Naive B cell (primary cell): Measurements from ENCODE around the gene COX5B. TPM values are rescaled to one million over a fixed set of nuclear protein-coding genes. Genes with fewer than 3 reads are reported as not detected.

ENCODE experiments used
- ATAC-seq, 2 donors: fragments of 150-1000 bp; cut with Tn5 transposase; 2 replicates each; pipeline ENCODE4 v1.10.0; 2021; ENCODE audit warnings: low read depth in 2 of 2, mild to moderate bottlenecking in 2 of 2, moderate library complexity in 2 of 2
- DNase-seq: peaks from one replicate; pipeline ENCODE4 v3.0.0; 2022
- H3K27ac Mint-ChIP-seq, 6 donors: one replicate each; pipeline ENCODE4 v1.8.0; 2020 to 2022; ENCODE audit warnings: mild to moderate bottlenecking in 6 of 6, mixed read lengths in 6 of 6, moderate library complexity in 5 of 6, inconsistent platforms in 2 of 6
- H3K27me3 Mint-ChIP-seq, 3 donors: one replicate each; pipeline ENCODE4 v1.8.0; 2021 to 2022; ENCODE audit warnings: mixed read lengths in 3 of 3, mild to moderate bottlenecking in 1 of 3
- H3K36me3 Mint-ChIP-seq, 2 donors: one replicate each; pipeline ENCODE4 v1.8.0; 2020 to 2022; ENCODE audit warnings: mixed read lengths in 2 of 2, inconsistent platforms in 1 of 2, mild to moderate bottlenecking in 1 of 2
- H3K4me1 Mint-ChIP-seq, 3 donors: one replicate each; pipeline ENCODE4 v1.8.0; 2020 to 2022; ENCODE audit warnings: mixed read lengths in 3 of 3, inconsistent platforms in 1 of 3, mild to moderate bottlenecking in 1 of 3, moderate library complexity in 1 of 3
- H3K4me3 Mint-ChIP-seq, 8 donors: one replicate each; pipeline ENCODE4 v1.8.0; 2020 to 2022; ENCODE audit warnings: mild to moderate bottlenecking in 8 of 8, mixed read lengths in 8 of 8, moderate library complexity in 8 of 8, inconsistent platforms in 2 of 8
- H3K9me3 Mint-ChIP-seq, 7 donors: one replicate each; pipeline ENCODE4 v1.8.0; 2020 to 2022; ENCODE audit warnings: mixed read lengths in 7 of 7, mild to moderate bottlenecking in 5 of 7, inconsistent platforms in 2 of 7, moderate library complexity in 1 of 7
- polyA plus RNA-seq, 6 donors: library from polyadenylated mRNA; unstranded; fragments of 300-500 nt; fragmentation: Illumina TruSeq; gene quantifications; one replicate each; pipeline ENCODE4 v1.2.3, GENCODE V29; 2021; ENCODE audit warnings: low read depth in 6 of 6

Gene COX5B
- polyA plus RNA-seq, 6 donors from 2014 or later: 280 to 362 (median 320) TPM

- Mint-ChIP-seq H3K4me1 (peaks cover 24 to 32% (median 28%) of the 10 kb centered on the region in 3 donors), H3K27me3 (no peaks in the 10 kb centered on the region), H3K9me3 (no peaks in the 10 kb centered on the region), H3K4me3 (no peak overlapping the region), H3K36me3 (peaks cover 0 to 6% of the 10 kb centered on the region in 2 donors), H3K27ac (peak overlapping the region in 1 of 6 donors; percentile 38)
- ATAC-seq: no peak
- no peak for DNase-seq
These were observed 12.3 kb downstream of the COX5B start for GRCh38 chr2:97657986-97658690.

- peaks cover 0 to 6% of the 10 kb centered on the region in 2 donors for H3K36me3 Mint-ChIP-seq
- H3K4me3 Mint-ChIP-seq: peak overlapping the region in 1 of 8 donors; percentile 22
- no peaks in the 10 kb centered on the region for H3K27me3 Mint-ChIP-seq
- ATAC-seq (no peak), DNase-seq (no peak)
- H3K4me1 Mint-ChIP-seq: peaks cover 21 to 35% (median 30%) of the 10 kb centered on the region in 3 donors
- H3K27ac Mint-ChIP-seq: no peak overlapping the region
- no peaks in the 10 kb centered on the region for H3K9me3 Mint-ChIP-seq
These were observed 12.9 kb downstream of the COX5B start for GRCh38 chr2:97658691-97659157.

GRCh38 chr2:97659256-97660043 is 13.6 kb downstream of the COX5B start:
- Mint-ChIP-seq H3K4me3 (peak overlapping the region in 2 of 8 donors; percentile 45 to 51), H3K27ac (peak overlapping the region in 3 of 6 donors; percentile 49 to 81 (median 58)), H3K9me3 (no peaks in the 10 kb centered on the region), H3K36me3 (peaks cover 0 to 6% of the 10 kb centered on the region in 2 donors), H3K4me1 (peaks cover 20 to 35% (median 30%) of the 10 kb centered on the region in 3 donors), H3K27me3 (no peaks in the 10 kb centered on the region)
- ATAC-seq (no peak), DNase-seq (no peak)

GRCh38 chr2:97660044-97660774 is 14.3 kb downstream of the COX5B start:
- no peaks in the 10 kb centered on the region for H3K9me3 Mint-ChIP-seq
- DNase-seq: no peak
- H3K4me1 Mint-ChIP-seq: peaks cover 20 to 42% (median 30%) of the 10 kb centered on the region in 3 donors
- no peaks in the 10 kb centered on the region for H3K27me3 Mint-ChIP-seq
- H3K4me3 Mint-ChIP-seq: peak overlapping the region in 1 of 8 donors; percentile 45
- ATAC-seq: no peak
- H3K27ac Mint-ChIP-seq: peak overlapping the region in 3 of 6 donors; percentile 12 to 85 (median 81)
- H3K36me3 Mint-ChIP-seq: peaks cover 0 to 6% of the 10 kb centered on the region in 2 donors

GRCh38 chr2:97660775-97661389 is 15.0 kb downstream of the COX5B start:
- no peaks in the 10 kb centered on the region for H3K9me3 Mint-ChIP-seq
- ATAC-seq (no peak), DNase-seq (no peak)
- peaks cover 20 to 43% (median 30%) of the 10 kb centered on the region in 3 donors for H3K4me1 Mint-ChIP-seq
- peaks cover 0 to 6% of the 10 kb centered on the region in 2 donors for H3K36me3 Mint-ChIP-seq
- peak overlapping the region in 3 of 8 donors; percentile 40 to 98 (median 50) for H3K4me3 Mint-ChIP-seq
- H3K27me3 Mint-ChIP-seq: no peaks in the 10 kb centered on the region
- H3K27ac Mint-ChIP-seq: peak overlapping the region in 2 of 6 donors; percentile 19 to 97

- peak overlapping the region; percentile 46 to 98 (median 93) for H3K4me3 Mint-ChIP-seq
- no peaks in the 10 kb centered on the region for H3K9me3 Mint-ChIP-seq
- H3K4me1 Mint-ChIP-seq: peaks cover 23 to 43% (median 30%) of the 10 kb centered on the region in 3 donors
- ATAC-seq (no peak), DNase-seq (no peak)
- peaks cover 0 to 6% of the 10 kb centered on the region in 2 donors for H3K36me3 Mint-ChIP-seq
- peak overlapping the region in 4 of 6 donors; percentile 4 to 97 (median 53) for H3K27ac Mint-ChIP-seq
- H3K27me3 Mint-ChIP-seq: no peaks in the 10 kb centered on the region
These were observed 16.1 kb downstream of the COX5B start for GRCh38 chr2:97661927-97662326.

- Mint-ChIP-seq H3K4me3 (peak overlapping the region; percentile 88 to 98 (median 94)), H3K27ac (peak overlapping the region; percentile 83 to 97 (median 94)), H3K36me3 (peaks cover 0 to 6% of the 10 kb centered on the region in 2 donors), H3K4me1 (peaks cover 24 to 43% (median 30%) of the 10 kb centered on the region in 3 donors), H3K9me3 (no peaks in the 10 kb centered on the region), H3K27me3 (no peaks in the 10 kb centered on the region)
- DNase-seq (no peak), ATAC-seq (no peak)
These were observed 16.6 kb downstream of the COX5B start for GRCh38 chr2:97662386-97662894.

- peak overlapping the region; percentile 83 to 97 (median 94) for H3K27ac Mint-ChIP-seq
- DNase-seq: peak; percentile 63
- H3K9me3 Mint-ChIP-seq: no peaks in the 10 kb centered on the region
- peaks cover 0 to 6% of the 10 kb centered on the region in 2 donors for H3K36me3 Mint-ChIP-seq
- H3K4me1 Mint-ChIP-seq: peaks cover 24 to 43% (median 30%) of the 10 kb centered on the region in 3 donors
- peak; percentile 44 to 50 for ATAC-seq
- no peaks in the 10 kb centered on the region for H3K27me3 Mint-ChIP-seq
- peak overlapping the region; percentile 88 to 98 (median 94) for H3K4me3 Mint-ChIP-seq
These were observed 17.2 kb downstream of the COX5B start for GRCh38 chr2:97662895-97663625.

GRCh38 chr2:97663626-97663961 is 17.7 kb downstream of the COX5B start:
- H3K27me3 Mint-ChIP-seq: no peaks in the 10 kb centered on the region
- H3K27ac Mint-ChIP-seq: peak overlapping the region in 3 of 6 donors; percentile 83 to 97 (median 95)
- H3K9me3 Mint-ChIP-seq: no peaks in the 10 kb centered on the region
- peaks cover 0 to under 1% of the 10 kb centered on the region in 2 donors for H3K36me3 Mint-ChIP-seq
- peak overlapping the region; percentile 88 to 98 (median 94) for H3K4me3 Mint-ChIP-seq
- peaks cover 24 to 43% (median 30%) of the 10 kb centered on the region in 3 donors for H3K4me1 Mint-ChIP-seq
- no peak for DNase-seq
- ATAC-seq: no peak

- peaks cover 24 to 43% (median 30%) of the 10 kb centered on the region in 3 donors for H3K4me1 Mint-ChIP-seq
- no peaks in the 10 kb centered on the region for H3K27me3 Mint-ChIP-seq
- peak within 1 kb of the TSS; percentile 97 to 99 (median 98) for H3K27ac Mint-ChIP-seq
- H3K36me3 Mint-ChIP-seq: no peaks in the 10 kb centered on the region
- DNase-seq (peak; percentile 98), ATAC-seq (peak; percentile 83)
- H3K9me3 Mint-ChIP-seq: no peaks in the 10 kb centered on the region
- H3K4me3 Mint-ChIP-seq: peak within 1 kb of the TSS; percentile 89 to 98 (median 96)
These were observed 18.2 kb downstream of the COX5B start, which contains the start of gene ACTR1B for GRCh38 chr2:97663962-97664635. ACTR1B (minus strand) TSS chr2:97664044; CDS start chr2:97663890, 154 bp downstream.

GRCh38 chr2:97664636-97664970 is 18.7 kb downstream of the COX5B start:
- no peaks in the 10 kb centered on the region for H3K36me3 Mint-ChIP-seq
- no peak for DNase-seq
- H3K27ac Mint-ChIP-seq: peak overlapping the region; percentile 97 to 99 (median 98)
- H3K9me3 Mint-ChIP-seq: no peaks in the 10 kb centered on the region
- ATAC-seq: no peak
- peaks cover 24 to 42% (median 30%) of the 10 kb centered on the region in 3 donors for H3K4me1 Mint-ChIP-seq
- H3K27me3 Mint-ChIP-seq: no peaks in the 10 kb centered on the region
- H3K4me3 Mint-ChIP-seq: peak overlapping the region; percentile 89 to 98 (median 96)
